ENCODE data around the gene GALNT5.

GALNT5 gene

DNA sequence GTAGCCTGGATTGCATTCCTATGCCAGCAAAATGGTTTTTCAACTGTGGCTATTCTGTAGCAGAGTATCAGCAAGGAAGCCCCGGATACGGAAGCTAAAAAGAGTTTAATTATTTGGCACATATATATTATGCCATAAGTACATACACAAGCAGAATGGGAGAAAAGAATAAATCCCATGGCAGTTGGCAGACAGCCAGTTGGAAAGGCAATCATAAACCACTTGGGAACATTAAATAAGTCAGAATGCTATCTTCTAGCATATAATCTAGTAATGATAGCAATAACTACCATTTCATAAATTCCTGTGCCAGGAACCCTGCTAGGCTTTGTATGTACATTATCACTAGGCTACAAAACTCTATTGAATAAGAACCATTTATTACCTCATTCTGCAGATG, 26.0 kb downstream of the GALNT5 start:
- TF ChIP-seq CTCF (IDR thresholded peaks at IDR 0.05) = no peak
- Histone ChIP-seq H3K4me3 (no peak overlapping the region), H3K27ac (no peak overlapping the region)
- DNase-seq (ENCODE audit: low spot score) = no peak

- no peak for TF ChIP-seq CTCF (IDR thresholded peaks at IDR 0.05)
- no peak for DNase-seq (ENCODE audit: low spot score)
- Histone ChIP-seq H3K4me3 (no peak overlapping the region), H3K27ac (no peak overlapping the region)
Measured at GRCh38 chr2:157287160-157287559, 29.7 kb downstream of the GALNT5 start.

DNA sequence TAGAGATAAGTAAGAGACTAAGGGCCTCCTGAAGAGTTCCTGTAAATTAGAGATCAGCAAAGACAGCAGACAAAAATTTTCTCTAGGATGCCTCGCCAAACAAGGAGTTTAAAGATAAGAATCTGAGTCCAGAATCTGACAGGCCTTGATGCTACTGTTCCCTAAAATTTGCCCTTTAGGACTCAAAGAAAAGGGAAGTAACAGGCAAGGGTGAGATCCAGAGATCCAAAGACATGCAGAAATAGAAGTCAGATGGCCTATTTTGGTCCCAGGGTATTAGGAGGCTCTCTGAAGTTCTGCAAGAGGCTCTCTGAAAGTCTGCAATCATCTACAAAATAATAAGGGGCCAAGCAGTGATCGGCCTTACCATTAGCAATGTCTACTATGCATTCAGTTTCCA, 33.0 kb downstream of the GALNT5 start:
- no peak overlapping the region for H3K27ac ChIP-seq
- no peak for TF ChIP-seq CTCF (IDR thresholded peaks at IDR 0.05)
- DNase-seq (ENCODE audit: low spot score) = no peak
- H3K4me3 ChIP-seq = no peak overlapping the region

DNA sequence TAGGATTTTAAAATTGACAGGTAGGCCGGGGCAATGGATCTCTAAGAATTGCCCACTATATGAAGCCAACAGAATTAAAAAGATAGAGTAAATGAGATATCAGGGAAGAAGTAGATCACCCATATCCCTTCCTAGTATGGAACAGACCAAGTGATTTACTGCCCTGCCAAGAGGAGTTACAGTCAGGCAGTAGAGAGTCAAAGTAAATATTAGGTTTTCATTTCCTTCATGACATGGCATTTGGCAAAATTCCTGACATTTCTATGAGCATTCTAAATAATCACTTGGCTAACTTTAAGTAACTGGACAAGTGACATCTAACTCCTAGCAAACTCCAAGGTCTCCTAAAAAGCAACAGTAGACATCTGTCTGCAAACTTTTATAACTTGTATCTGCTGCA, 33.5 kb downstream of the GALNT5 start:
- no peak for TF ChIP-seq CTCF (IDR thresholded peaks at IDR 0.05)
- H3K4me3 ChIP-seq = no peak overlapping the region
- DNase-seq (ENCODE audit: low spot score) = no peak
- no peak overlapping the region for H3K27ac ChIP-seq

GRCh38 chr2:157292853-157293252, 35.3 kb downstream of the GALNT5 start:
- DNase-seq (ENCODE audit: low spot score) = no peak
- Histone ChIP-seq H3K4me3 (no peak overlapping the region), H3K27ac (no peak overlapping the region)
- TF ChIP-seq CTCF (IDR thresholded peaks at IDR 0.05) = no peak

DNA sequence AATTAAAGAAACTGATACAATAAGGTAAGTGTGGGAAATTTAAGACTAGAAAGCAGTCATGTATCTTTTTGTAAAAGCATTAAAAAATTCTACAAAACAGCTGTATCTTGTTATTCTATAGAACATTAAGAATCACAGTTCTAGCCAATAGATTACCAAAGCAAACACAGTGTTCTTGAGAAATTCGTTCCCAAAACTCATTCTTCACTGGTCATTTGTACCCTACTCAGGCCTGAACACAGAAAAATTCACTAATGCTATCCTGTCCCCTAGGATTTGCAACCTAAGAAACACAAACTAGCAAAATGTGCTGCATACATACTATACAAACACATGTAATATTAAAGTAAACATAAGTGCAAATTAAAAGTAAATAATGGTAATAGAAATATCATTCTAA, 39.0 kb downstream of the GALNT5 start:
- no peak for TF ChIP-seq CTCF (IDR thresholded peaks at IDR 0.05)
- no peak overlapping the region for H3K27ac ChIP-seq
- no peak for DNase-seq (ENCODE audit: low spot score)
- no peak overlapping the region for H3K4me3 ChIP-seq

DNA sequence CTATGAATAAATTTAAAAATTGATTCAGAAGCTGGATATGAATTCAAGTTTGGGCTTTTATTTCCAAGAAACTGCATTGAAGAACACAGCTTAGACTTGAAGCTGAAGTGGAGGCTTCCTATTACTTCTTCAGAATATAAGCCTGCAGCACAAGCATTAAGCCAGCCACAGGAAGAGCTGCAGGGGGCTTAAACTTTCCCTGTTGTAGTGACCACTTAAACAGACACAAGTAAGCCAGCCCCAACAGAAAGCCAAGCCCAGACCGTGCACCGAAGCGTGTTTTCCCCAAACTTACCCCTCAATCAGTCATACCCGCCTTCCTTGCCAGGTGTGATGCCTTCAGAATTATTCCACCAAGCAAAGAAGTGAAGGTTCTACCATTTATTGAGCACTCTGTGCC, 39.5 kb downstream of the GALNT5 start:
- no peak for TF ChIP-seq CTCF (IDR thresholded peaks at IDR 0.05)

More for the DNA sequence above, 39.5 kb downstream of the GALNT5 start:
- no peak for DNase-seq (ENCODE audit: low spot score)
- Histone ChIP-seq H3K27ac (no peak overlapping the region), H3K4me3 (no peak overlapping the region)

Measured in coronary artery (tissue), 2 donors.